ENCODE data around the gene CACNA1C.

Gene CACNA1C

DNA sequence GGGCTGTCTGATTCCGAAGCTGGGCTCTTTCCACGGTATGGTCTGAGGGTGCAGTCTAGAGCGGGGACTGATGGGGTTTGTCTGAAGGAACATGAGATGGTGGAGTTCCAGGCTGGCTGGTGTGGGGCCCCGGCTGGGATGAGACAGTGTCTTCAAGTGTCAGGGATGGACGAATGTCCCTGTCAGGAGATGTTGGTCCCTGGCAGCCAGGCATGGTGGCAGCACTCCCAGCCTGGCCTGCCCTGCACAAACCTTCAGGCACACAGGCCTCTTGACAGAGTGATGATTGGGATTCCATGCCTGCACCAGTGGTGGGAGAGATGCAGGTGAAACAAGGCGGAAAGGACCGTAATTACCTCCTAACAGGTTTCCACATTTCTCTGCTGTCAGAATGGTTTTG, 221.9 kb downstream of the CACNA1C start:
- TF ChIP-seq GATA2 (IDR thresholded peaks at IDR 0.05; ENCODE audit: low read depth, low read length) = no peak
- no peak for TF ChIP-seq GATA3 (IDR thresholded peaks at IDR 0.05; ENCODE audit: low read depth, low read length)

DNA sequence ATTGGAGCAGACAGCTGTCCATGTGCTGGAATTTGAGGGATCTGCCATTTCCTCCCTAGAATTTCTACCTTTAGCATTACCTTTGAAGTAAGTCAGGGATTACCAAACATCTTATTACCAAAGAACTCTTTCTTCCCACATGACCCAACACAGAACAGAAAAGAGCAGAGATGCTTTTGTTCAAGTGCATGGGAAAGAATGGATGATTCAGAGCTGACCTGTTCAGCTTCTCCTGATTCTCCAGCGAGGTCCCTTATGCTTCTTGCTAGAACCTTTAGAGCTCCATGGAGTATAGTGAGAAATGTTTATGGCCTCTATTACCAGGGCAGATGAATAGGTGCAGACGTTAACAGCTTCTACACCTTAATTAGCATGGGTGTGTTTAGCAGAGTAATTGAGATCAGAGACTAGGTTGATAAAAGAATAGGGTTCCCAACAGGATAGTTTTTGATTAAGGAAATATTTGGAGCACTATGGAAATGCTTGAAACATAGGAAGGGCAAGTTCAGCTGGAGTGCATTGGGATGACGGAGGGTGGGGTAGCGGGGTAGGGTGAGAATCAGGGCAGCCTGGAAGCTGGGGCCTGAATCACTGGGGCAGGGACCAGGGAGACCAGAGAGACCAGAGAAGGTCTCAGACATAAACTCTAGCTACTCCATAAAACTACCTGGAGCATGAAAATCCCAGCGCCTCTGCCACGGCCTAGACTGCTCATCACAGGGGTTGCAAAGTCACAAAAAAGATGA, 223.7 kb downstream of the CACNA1C start:
- no peak for TF ChIP-seq GATA2 (IDR thresholded peaks at IDR 0.05; ENCODE audit: low read depth, low read length)
- TF ChIP-seq GATA3 (IDR thresholded peaks at IDR 0.05; ENCODE audit: low read depth, low read length) = no peak

DNA sequence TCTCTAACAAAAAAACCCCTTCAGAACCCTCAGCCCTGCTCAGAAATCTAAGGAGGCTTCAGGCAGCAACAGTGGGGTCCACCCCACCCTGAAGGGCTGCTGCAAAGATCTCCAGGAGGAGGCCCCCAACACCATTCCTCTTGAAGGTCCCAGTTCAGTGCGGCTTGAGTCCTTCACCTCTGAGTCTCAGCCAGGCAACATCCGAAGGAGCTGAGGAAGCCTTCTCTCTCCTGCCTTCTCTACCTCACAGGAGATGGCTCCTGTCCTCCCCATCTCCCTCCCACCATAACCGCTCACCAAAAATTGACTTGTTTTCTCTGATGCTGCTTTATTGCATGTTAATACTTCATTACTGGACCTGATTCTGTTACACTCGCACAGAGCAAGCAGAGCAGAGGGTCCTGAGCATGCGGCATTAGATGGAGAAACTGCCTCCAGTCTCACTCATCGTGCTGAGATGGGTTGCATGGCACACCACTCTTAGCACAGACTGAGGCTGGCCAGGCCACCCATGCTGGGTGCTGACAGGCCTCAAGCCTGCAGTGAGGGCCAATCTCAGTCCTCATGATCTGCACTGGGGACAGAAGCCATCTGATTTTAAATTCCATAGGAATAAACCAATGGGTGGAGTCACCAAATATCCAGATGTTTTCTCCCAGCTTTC, 224.8 kb downstream of the CACNA1C start:
- TF ChIP-seq GATA3 (IDR thresholded peaks at IDR 0.05; ENCODE audit: low read depth, low read length) = no peak
- TF ChIP-seq GATA2 (IDR thresholded peaks at IDR 0.05; ENCODE audit: low read depth, low read length) = no peak

DNA sequence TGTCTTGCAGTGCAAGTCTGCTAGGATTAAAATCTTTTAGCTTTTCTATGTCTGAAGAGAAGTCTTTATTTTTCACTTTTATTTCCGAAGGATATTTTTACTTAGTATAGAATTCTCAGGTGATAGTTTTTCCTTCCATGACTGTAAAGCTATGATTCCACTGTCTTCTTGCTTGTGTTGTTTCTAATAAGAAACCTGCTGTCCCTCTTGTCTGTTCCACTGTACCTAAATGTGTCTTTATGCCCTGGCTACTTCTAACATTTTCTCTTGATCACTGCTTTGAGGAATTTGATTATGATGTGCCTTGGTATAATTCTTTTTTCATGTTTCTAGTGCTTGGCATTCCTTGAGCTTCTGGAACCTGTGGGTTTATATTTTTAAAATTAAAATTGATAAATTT, 228.7 kb downstream of the CACNA1C start:
- TF ChIP-seq GATA3 (IDR thresholded peaks at IDR 0.05; ENCODE audit: low read depth, low read length) = no peak

DNA sequence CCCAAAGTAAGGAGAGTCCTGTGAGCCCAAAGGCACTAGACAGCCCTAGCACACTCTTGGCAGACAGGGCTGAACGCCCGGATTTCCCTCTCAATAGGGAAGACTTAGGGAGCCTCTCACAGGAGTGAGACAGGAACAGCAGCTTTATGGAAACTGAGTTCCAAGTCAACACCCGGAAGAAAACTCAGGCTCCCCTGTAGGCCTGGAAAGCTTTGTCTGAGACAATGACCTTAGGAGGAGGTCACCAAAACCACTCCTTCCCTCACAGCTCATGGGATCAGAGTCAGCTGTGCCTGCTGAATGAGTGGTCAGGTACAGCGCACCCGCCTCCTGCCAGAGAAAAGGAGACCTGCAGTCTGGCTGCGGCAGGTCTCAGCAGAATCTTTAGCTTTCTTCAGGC, 229.5 kb downstream of the CACNA1C start:
- TF ChIP-seq GATA3 (IDR thresholded peaks at IDR 0.05; ENCODE audit: low read depth, low read length) (no peak), GATA2 (IDR thresholded peaks at IDR 0.05; ENCODE audit: low read depth, low read length) (no peak)

DNA sequence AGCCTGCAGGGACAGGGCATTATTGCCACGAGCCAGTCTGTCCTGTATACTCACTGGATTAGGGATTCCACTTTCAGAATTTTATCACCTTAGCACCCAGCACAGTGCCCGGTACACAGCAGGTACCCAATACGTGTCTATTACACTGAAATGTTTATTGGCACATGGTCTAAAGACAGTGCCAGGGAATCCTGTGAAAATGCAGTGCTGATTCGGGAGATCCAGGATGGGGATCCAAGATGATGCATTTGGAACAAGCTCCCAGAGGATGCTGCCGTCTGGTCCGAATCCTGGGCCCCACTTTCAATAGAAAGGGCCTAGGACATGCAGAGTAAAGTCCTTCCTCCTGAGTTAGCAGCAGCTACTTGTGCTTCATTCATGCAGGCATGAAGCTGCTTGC, 230.7 kb downstream of the CACNA1C start:
- TF ChIP-seq GATA3 (IDR thresholded peaks at IDR 0.05; ENCODE audit: low read depth, low read length) (no peak), GATA2 (IDR thresholded peaks at IDR 0.05; ENCODE audit: low read depth, low read length) (no peak)

DNA sequence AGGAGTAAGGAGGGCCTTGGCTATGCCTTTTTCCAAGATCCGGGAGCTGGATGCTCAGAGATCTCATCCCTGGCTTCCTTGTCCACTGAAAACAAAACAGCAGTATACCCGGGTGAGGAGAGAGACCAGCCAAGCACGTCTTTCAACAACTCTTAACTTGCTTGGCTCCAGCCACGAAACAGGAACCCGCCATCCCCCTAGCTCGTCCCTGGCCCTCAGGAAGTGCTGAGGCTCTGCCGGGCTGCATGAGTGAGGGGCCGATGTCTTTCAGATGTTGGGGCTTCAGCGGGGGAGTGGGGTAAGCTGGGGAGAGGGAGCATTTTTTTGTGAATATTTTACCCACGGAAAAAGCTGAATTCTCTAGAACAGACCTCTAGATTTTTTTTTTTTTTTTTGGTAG, 231.1 kb downstream of the CACNA1C start:
- no peak for TF ChIP-seq GATA3 (IDR thresholded peaks at IDR 0.05; ENCODE audit: low read depth, low read length)
- TF ChIP-seq GATA2 (IDR thresholded peaks at IDR 0.05; ENCODE audit: low read depth, low read length) = no peak

DNA sequence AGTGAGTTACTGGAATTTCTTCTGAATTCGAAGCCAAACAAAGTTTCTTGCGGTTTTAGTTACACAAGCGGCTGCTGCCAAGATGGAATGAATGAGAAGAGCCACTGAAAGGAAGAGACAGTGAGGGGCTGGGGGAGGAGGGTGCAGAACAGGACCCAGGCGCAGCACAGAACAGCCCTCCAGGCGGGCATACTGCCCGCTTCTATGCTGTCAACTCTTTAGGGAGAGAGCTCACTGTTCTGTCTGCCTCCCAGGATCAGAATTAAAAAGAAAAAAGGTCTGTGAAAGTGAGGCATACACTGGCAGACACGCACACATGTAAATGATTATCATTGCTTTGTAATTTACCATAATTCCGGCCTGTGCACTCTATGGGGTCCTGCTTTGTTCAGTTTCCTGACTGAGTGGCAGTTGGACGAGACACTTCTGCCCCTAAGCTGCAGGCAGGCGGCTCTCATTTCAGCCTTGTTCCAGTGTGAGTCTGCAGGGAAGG, 231.6 kb downstream of the CACNA1C start:
- TF ChIP-seq GATA2 (IDR thresholded peaks at IDR 0.05; ENCODE audit: low read depth, low read length) = no peak

DNA sequence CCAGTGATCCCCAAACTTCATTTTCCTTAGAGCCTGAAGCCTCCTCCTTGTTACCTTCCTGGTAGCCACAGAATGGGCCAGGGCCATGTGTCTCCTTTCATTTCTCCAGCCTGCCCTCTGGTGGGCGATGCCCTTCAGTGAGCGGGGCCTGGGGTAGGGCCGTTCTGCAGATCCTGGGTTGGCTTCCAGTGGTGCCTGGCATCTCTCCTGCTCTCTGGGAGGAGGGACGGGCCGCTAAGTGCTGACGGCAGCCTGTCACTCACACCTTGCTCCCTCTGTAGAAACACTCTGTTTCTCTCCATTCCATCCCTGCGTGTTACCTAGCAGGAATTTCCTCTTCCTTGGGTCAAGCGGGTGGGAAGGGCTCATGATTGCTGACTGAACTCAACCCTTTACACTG, 232.1 kb downstream of the CACNA1C start:
- TF ChIP-seq GATA2 (IDR thresholded peaks at IDR 0.05; ENCODE audit: low read depth, low read length) (no peak), GATA3 (IDR thresholded peaks at IDR 0.05; ENCODE audit: low read depth, low read length) (no peak)

DNA sequence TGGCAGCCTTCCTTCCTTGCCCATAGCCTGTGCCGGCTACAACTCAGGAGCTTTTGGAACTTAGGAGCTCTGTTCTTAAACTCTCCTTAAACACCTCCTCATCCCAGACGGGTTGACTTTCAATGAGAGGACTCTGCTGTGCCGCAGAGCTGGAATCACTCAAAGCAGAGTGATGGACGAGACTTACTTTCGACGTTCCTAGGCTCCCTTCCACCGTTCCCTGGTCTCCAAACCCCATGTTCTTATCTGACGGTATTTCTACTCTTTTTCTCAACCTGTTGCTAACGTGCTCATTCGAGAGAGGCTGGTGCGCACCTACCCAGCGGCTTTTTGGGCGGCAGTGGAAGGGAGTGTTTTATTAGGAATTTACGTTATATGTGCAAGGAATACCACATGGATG, 232.7 kb downstream of the CACNA1C start:
- TF ChIP-seq GATA3 (IDR thresholded peaks at IDR 0.05; ENCODE audit: low read depth, low read length) (no peak), GATA2 (IDR thresholded peaks at IDR 0.05; ENCODE audit: low read depth, low read length) (no peak)

DNA sequence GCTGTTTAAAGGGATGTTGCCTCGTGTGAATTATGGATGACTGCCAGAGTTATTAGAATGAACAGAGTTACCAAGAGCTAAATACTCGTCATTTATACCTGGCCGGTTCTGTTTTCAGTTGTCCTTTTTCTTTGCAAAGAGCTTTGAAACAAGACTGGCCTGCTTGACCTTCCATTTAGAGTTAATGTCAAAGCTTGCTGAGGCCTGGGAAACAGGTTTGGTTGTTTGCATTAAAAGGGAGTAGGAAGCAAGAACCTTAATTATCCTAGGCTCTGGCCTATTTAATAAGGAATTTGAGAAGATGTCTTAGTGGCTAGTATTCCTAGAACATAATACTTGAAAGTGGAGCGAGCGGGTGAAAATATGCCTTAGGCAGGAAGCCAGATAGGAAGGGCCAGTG, 233.3 kb downstream of the CACNA1C start:
- no peak for TF ChIP-seq GATA2 (IDR thresholded peaks at IDR 0.05; ENCODE audit: low read depth, low read length)
- TF ChIP-seq GATA3 (IDR thresholded peaks at IDR 0.05; ENCODE audit: low read depth, low read length) = no peak

DNA sequence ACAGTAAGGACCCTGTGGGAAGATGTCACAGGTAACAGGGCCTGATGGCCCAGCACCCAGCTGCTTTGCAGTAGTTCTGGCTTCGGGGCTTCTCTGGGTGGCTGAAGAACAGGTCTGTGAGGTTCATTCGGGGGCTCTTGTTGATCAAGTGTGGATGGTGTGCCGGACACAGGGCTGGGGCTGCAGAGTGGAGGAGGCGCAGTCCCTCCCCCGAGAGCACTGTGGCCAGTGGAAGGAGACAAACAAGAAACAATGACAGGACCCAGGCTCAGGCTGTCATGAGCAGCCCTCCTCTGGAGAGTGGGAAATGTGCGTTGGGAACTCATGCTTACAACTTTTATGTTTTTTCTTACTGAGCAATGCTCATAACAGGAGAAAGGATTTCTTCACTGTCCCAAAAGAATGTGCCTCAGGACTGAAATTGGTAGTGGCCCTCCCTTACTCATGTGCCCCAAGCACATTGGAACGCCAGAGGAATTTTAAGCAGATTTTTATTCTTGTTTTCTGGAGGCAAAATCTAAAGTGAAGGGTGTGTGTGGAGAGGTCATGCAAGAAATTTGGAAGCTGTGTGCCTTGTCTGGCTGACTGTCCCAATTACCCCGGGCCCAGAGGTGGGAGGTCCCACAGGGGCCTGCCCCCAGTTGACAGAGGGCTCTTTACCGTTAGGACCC, 233.8 kb downstream of the CACNA1C start:
- TF ChIP-seq GATA2 (IDR thresholded peaks at IDR 0.05; ENCODE audit: low read depth, low read length) = no peak
- no peak for TF ChIP-seq GATA3 (IDR thresholded peaks at IDR 0.05; ENCODE audit: low read depth, low read length)

DNA sequence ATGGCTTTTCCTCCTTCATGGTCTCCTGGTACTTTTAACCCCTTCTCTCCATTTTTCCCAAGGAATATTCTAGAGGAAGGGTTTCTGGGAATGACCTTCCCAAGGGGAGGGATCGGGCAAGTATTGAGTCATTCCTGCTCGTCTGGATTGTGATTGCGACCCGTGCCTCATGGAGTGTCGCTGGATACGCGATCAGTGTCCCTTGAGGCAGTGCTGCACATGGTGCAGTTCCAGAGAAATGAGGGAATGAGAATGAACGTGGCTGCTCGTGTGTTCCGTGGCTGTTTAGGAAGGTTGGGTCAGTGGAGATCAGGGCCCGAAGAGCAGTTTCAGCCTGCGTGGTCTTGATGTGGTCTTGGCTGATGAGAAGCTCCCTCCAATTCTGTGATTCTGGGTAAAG, 234.4 kb downstream of the CACNA1C start:
- no peak for TF ChIP-seq GATA2 (IDR thresholded peaks at IDR 0.05; ENCODE audit: low read depth, low read length)
- TF ChIP-seq GATA3 (IDR thresholded peaks at IDR 0.05; ENCODE audit: low read depth, low read length) = no peak

DNA sequence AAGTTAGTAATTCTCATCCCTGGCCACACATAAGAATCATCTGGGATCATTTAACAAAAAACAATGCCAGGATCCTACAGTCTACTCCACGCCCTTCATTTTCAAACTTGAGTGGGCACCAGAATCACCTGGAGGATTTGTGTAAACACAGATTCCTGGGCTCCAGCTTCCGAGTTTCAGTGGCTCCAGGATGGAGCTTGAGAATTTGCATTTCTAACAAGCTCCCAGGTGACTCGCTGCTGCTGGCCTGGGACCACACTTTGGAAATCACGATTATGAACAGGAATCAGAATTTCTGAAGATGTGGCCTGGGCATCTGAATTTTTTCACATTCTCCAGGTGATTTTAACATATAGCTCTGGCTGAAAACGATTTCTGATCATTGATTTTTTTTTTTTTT, 234.8 kb downstream of the CACNA1C start:
- TF ChIP-seq GATA2 (IDR thresholded peaks at IDR 0.05; ENCODE audit: low read depth, low read length) = no peak
- no peak for TF ChIP-seq GATA3 (IDR thresholded peaks at IDR 0.05; ENCODE audit: low read depth, low read length)

DNA sequence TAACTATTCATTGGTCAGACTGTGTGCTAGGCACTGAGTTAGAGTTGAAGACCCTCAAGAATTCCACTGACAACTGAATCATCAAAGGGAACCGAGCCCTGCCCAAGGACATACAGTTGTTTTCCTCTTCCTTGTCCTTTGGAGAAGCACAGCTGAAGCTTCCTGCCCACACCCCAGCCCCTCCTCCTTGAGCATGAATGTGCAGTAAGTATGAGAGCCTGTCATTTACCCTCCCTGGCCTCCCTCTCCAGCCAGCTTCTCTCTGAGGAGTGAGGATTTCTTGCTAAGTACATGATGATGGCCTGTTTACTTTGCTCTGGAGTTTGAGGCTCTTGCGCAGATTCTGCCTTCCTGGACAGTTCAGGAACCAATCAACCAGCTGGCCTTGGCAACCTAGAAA, 235.2 kb downstream of the CACNA1C start:
- TF ChIP-seq GATA3 (IDR thresholded peaks at IDR 0.05; ENCODE audit: low read depth, low read length) = no peak
- TF ChIP-seq GATA2 (IDR thresholded peaks at IDR 0.05; ENCODE audit: low read depth, low read length) = no peak
